ENCODE data around the gene RPP14.
"Not testable (repeated sequence)": the region's sequence is repeated elsewhere in the genome, so short reads cannot be mapped to it uniquely, and the experiment has no call there.

The RPP14 gene

DNA sequence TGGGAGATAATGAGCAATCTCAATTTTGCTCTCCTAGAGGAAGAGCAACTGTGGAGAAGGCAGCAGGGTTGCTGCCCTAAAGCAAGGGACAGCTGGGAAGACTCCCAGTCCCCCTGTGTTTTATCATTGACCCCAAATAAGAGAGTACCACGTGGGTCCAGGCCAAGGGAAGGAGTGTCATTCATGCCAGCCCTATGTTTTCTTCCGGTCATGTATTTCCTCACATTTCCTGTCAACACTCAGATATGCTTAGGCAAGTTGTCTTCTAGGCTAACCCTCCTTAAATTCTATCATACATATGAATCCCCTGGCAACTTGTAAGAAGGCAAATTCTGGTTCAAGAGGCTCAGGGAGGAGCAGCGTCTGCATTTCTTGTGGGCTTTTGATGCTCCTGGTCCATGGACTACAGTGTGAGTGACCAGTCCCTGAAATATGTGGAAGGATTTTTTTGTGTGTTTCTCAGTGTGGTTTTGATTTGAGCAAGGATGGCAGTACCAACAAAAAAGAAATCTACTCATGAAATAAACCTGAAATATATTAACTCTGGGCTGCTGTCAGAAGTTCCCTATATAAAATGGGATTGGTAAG lies 31.9 kb upstream of the RPP14 start:
- WGBS (ENCODE audit: insufficient coverage): 70% methylated on average over 2 of the region's 3 CpGs
- H3K9me3 ChIP-seq (ENCODE audit: control extremely low read depth in 1 of 5, control insufficient read depth in 4 of 5, insufficient read depth in 2 of 5, low read depth in 1 of 5, low read length in 4 of 5): peaks cover 0 to 1% (median 0%) of the 10 kb centered on the region in 5 experiments
- POLR2A ChIA-PET: no interaction called here
- H3K27me3 ChIP-seq (replicated peaks in 2 of 5; ENCODE audit: control insufficient read depth in 4 of 5, insufficient read depth in 5 of 5, low read length in 4 of 5): no peaks in the 10 kb centered on the region
- peaks cover 0 to 3% (median 1%) of the 10 kb centered on the region in 4 experiments for H3K4me1 ChIP-seq (ENCODE audit: control extremely low read depth in 1 of 4, control insufficient read depth in 4 of 4, insufficient read depth in 4 of 4, low read length in 3 of 4)
- peaks cover 0 to 6% (median 2%) of the 10 kb centered on the region in 4 experiments for H3K36me3 ChIP-seq (ENCODE audit: control insufficient read depth in 4 of 4, insufficient read depth in 4 of 4, low read length in 3 of 4)
- CTCF ChIA-PET: no interaction called here
- no peak overlapping the region for H3K4me3 ChIP-seq (ENCODE audit: control insufficient read depth in 1 of 7, extremely low read depth in 1 of 7, insufficient read depth in 4 of 7, low read depth in 2 of 7, low read length in 6 of 7)
- no peak for DNase-seq
- H3K27ac ChIP-seq (ENCODE audit: insufficient read depth in 1 of 2, low read depth in 1 of 2, low read length in 2 of 2, poor library complexity in 1 of 2, severe bottlenecking in 2 of 2): no peak overlapping the region

DNA sequence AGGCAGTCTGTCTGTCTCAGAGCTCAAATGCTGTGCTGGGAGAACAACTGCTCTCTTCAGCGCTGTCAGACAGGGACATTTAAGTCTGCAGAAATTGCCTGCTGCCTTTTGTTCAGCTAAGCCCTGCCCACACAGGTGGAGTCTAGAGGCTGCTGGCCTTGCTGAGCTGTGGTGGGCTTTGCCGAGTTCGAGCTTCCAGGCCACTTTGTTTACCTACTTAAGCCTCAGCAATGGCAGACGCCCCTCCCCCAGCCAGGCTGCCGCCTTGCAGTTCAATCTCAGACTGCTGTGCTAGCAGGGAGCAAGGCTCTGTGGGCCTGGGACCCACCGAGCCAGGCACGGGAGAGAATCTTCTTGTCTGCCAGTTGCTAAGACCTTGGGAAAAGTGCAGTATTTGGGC lies 25.0 kb upstream of the RPP14 start:
- WGBS (ENCODE audit: insufficient coverage): 96% methylated on average over 6 of the region's 7 CpGs
- no peak for DNase-seq
- ChIA-PET POLR2A (no interaction called here), CTCF (interaction anchor here (1.3 to 2.6 kb wide), 3 partner anchors 19 to 93 kb away, joined by 3 to 6 read pairs (median 4); partner anchors contain the start of genes HTD2 and RPP14)
- H3K27ac ChIP-seq (ENCODE audit: insufficient read depth in 1 of 2, low read depth in 1 of 2, low read length in 2 of 2, poor library complexity in 1 of 2, severe bottlenecking in 2 of 2): no peak overlapping the region
- no peak overlapping the region for H3K4me3 ChIP-seq (ENCODE audit: control insufficient read depth in 1 of 7, extremely low read depth in 1 of 7, insufficient read depth in 4 of 7, low read depth in 2 of 7, low read length in 6 of 7)
- peaks cover 0 to 8% (median 1%) of the 10 kb centered on the region in 4 experiments for H3K36me3 ChIP-seq (ENCODE audit: control insufficient read depth in 4 of 4, insufficient read depth in 4 of 4, low read length in 3 of 4)
- H3K4me1 ChIP-seq (ENCODE audit: control extremely low read depth in 1 of 4, control insufficient read depth in 4 of 4, insufficient read depth in 4 of 4, low read length in 3 of 4): no peaks in the 10 kb centered on the region
- no peaks in the 10 kb centered on the region for H3K9me3 ChIP-seq (ENCODE audit: control extremely low read depth in 1 of 5, control insufficient read depth in 4 of 5, insufficient read depth in 2 of 5, low read depth in 1 of 5, low read length in 4 of 5)
- no peaks in the 10 kb centered on the region for H3K27me3 ChIP-seq (replicated peaks in 2 of 5; ENCODE audit: control insufficient read depth in 4 of 5, insufficient read depth in 5 of 5, low read length in 4 of 5)

DNA sequence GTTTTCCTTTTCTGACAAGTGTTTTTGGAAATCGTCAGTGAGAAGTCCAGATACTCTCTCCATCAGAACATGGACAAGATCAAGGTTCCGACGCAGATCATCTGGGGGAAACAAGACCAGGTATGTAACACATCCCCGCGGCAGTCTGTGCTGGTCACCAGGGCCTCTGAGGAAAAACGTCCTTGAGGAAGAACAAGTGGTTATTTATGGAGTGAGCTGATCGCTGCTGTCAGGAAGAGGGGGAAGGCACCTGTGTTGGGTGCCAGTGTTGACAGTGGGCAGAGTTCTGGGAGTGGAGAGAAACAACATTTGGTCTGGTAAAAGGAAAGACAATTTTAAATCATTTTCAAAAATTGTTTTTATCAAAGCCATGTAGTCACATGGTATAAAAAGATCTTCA lies 20.7 kb upstream of the RPP14 start:
- H3K27me3 ChIP-seq (replicated peaks in 2 of 5; ENCODE audit: control insufficient read depth in 4 of 5, insufficient read depth in 5 of 5, low read length in 4 of 5): no peaks in the 10 kb centered on the region
- DNase-seq: no peak
- no peak overlapping the region for H3K4me3 ChIP-seq (ENCODE audit: control insufficient read depth in 1 of 7, extremely low read depth in 1 of 7, insufficient read depth in 4 of 7, low read depth in 2 of 7, low read length in 6 of 7)
- no peaks in the 10 kb centered on the region for H3K4me1 ChIP-seq (ENCODE audit: control extremely low read depth in 1 of 4, control insufficient read depth in 4 of 4, insufficient read depth in 4 of 4, low read length in 3 of 4)
- no peaks in the 10 kb centered on the region for H3K9me3 ChIP-seq (ENCODE audit: control extremely low read depth in 1 of 5, control insufficient read depth in 4 of 5, insufficient read depth in 2 of 5, low read depth in 1 of 5, low read length in 4 of 5)
- no peak overlapping the region for H3K27ac ChIP-seq (ENCODE audit: insufficient read depth in 1 of 2, low read depth in 1 of 2, low read length in 2 of 2, poor library complexity in 1 of 2, severe bottlenecking in 2 of 2)
- ChIA-PET CTCF (interaction anchor here (2.0 to 2.2 kb wide), 2 partner anchors 15 to 97 kb away, joined by 5 to 6 read pairs; no protein-coding TSS in a partner anchor), POLR2A (no interaction called here)
- peaks cover 0 to 8% (median 1%) of the 10 kb centered on the region in 4 experiments for H3K36me3 ChIP-seq (ENCODE audit: control insufficient read depth in 4 of 4, insufficient read depth in 4 of 4, low read length in 3 of 4)
- WGBS (ENCODE audit: insufficient coverage): 98% methylated on average over 7 of the region's 7 CpGs

DNA sequence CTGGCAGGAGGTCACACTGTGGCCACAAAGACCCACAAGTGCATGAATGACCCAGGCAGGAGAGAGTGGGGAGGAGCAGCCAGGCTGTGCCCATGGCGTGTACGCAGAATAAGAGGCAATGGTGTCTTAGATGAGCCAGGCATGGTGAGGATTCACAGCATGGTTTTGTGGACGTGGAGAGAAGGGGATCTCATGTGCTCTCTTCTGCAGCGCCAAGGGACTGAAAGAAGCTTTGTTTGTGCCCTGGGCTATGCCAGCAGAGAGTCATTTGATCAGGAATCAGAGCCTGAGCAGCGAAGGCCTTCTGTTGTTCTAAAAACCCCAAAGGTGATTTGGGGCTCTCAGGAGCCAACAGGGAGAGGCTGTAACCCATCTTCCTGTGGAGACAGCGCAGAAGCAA lies 18.7 kb upstream of the RPP14 start:
- CTCF ChIA-PET: interaction anchor here (1.4 to 2.0 kb wide), 2 partner anchors 99 to 106 kb away, joined by 3 to 5 read pairs; no protein-coding TSS in a partner anchor
- Histone ChIP-seq H3K4me1 (ENCODE audit: control extremely low read depth in 1 of 4, control insufficient read depth in 4 of 4, insufficient read depth in 4 of 4, low read length in 3 of 4) (no peaks in the 10 kb centered on the region), H3K27ac (ENCODE audit: insufficient read depth in 1 of 2, low read depth in 1 of 2, low read length in 2 of 2, poor library complexity in 1 of 2, severe bottlenecking in 2 of 2) (no peak overlapping the region), H3K36me3 (ENCODE audit: control insufficient read depth in 4 of 4, insufficient read depth in 4 of 4, low read length in 3 of 4) (peaks cover 0 to 3% (median 0%) of the 10 kb centered on the region in 4 experiments), H3K4me3 (ENCODE audit: control insufficient read depth in 1 of 7, extremely low read depth in 1 of 7, insufficient read depth in 4 of 7, low read depth in 2 of 7, low read length in 6 of 7) (no peak overlapping the region), H3K27me3 (replicated peaks in 2 of 5; ENCODE audit: control insufficient read depth in 4 of 5, insufficient read depth in 5 of 5, low read length in 4 of 5) (no peaks in the 10 kb centered on the region), H3K9me3 (ENCODE audit: control extremely low read depth in 1 of 5, control insufficient read depth in 4 of 5, insufficient read depth in 2 of 5, low read depth in 1 of 5, low read length in 4 of 5) (no peaks in the 10 kb centered on the region)
- no peak for DNase-seq
- 100% methylated on average over 6 of the region's 6 CpGs for WGBS (ENCODE audit: insufficient coverage)
- POLR2A ChIA-PET: no interaction called here

DNA sequence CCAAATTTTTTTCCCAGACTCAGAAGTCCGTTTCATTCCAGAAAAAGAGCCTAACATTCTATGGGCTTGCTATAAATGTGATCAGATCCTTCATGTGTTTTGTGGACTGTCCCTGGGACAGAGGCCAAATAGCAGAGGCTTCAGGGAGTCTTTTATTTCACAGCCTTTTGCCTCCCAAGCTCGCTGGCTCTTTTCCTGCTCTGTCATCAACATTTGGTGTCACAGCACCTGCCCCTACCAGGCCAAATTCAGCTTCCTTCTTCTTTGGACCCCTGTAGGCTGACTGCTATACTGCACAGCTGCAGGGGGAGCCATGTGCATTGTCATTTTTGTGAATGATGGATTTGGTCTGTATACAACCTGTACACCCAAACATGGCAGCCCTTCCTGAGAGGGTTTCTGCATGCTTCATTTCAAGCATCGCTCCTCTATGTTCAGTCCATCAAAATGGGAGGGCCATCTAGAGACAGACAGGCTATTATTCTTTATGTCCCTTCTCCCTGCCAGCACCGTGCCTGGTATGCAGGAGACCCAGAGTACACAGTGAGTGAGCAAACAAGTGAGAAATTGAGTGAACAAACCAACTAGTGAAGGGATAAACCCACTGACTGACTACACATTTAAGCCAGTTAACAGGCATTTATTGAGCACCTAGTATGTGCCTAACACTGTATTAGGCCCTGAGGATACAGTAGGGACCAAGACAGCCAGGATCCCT lies 17.9 kb upstream of the RPP14 start:
- DNase-seq: peak in 2 of 3 donors; percentile 39 to 53
- POLR2A ChIA-PET: interaction anchor here (0.7 kb wide), 1 partner anchor 18 kb away, joined by 3 read pairs; the partner anchor contains the start of genes HTD2 and RPP14
- Histone ChIP-seq H3K36me3 (ENCODE audit: control insufficient read depth in 4 of 4, insufficient read depth in 4 of 4, low read length in 3 of 4) (peaks cover 0 to 3% (median 0%) of the 10 kb centered on the region in 4 experiments), H3K27ac (ENCODE audit: insufficient read depth in 1 of 2, low read depth in 1 of 2, low read length in 2 of 2, poor library complexity in 1 of 2, severe bottlenecking in 2 of 2) (no peak overlapping the region), H3K4me1 (ENCODE audit: control extremely low read depth in 1 of 4, control insufficient read depth in 4 of 4, insufficient read depth in 4 of 4, low read length in 3 of 4) (no peaks in the 10 kb centered on the region), H3K4me3 (ENCODE audit: control insufficient read depth in 1 of 7, extremely low read depth in 1 of 7, insufficient read depth in 4 of 7, low read depth in 2 of 7, low read length in 6 of 7) (no peak overlapping the region), H3K27me3 (replicated peaks in 2 of 5; ENCODE audit: control insufficient read depth in 4 of 5, insufficient read depth in 5 of 5, low read length in 4 of 5) (no peaks in the 10 kb centered on the region), H3K9me3 (ENCODE audit: control extremely low read depth in 1 of 5, control insufficient read depth in 4 of 5, insufficient read depth in 2 of 5, low read depth in 1 of 5, low read length in 4 of 5) (no peaks in the 10 kb centered on the region)
- 76% methylated on average over 2 of the region's 4 CpGs for WGBS (ENCODE audit: insufficient coverage)
- CTCF ChIA-PET: interaction anchor here (0.7 to 1.6 kb wide), 5 partner anchors 12 to 107 kb away, joined by 3 to 4 read pairs (median 3); no protein-coding TSS in a partner anchor

DNA sequence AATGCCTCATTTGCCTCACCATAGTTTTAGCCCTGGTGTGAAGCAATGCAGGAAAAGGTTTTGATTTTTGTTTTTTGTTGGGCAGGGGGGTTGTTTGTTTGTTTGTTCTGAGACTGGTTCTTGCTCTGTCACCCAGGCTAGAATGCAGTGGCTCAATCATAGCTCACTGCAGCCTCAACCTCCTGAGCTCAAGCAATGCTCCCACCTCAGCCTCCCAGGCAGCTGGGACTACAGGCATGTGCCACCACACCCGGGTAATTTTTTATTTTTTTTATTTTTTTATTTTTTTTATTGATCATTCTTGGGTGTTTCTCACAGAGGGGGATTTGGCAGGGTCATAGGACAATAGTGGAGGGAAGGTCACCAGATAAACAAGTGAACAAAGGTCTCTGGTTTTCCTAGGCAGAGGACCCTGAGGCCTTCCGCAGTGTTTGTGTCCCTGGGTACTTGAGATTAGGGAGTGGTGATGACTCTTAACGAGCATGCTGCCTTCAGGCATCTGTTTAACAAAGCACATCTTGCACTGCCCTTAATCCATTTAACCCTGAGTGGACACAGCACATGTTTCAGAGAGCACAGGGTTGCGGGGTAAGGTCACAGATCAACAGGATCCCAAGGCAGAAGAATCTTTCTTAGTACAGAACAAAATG lies 17.0 kb upstream of the RPP14 start:
- POLR2A ChIA-PET; H3K4me3 ChIP-seq (ENCODE audit: control insufficient read depth in 1 of 7, extremely low read depth in 1 of 7, insufficient read depth in 4 of 7, low read depth in 2 of 7, low read length in 6 of 7); H3K27me3 ChIP-seq (replicated peaks in 2 of 5; ENCODE audit: control insufficient read depth in 4 of 5, insufficient read depth in 5 of 5, low read length in 4 of 5); H3K36me3 ChIP-seq (ENCODE audit: control insufficient read depth in 4 of 4, insufficient read depth in 4 of 4, low read length in 3 of 4); H3K9me3 ChIP-seq (ENCODE audit: control extremely low read depth in 1 of 5, control insufficient read depth in 4 of 5, insufficient read depth in 2 of 5, low read depth in 1 of 5, low read length in 4 of 5); H3K4me1 ChIP-seq (ENCODE audit: control extremely low read depth in 1 of 4, control insufficient read depth in 4 of 4, insufficient read depth in 4 of 4, low read length in 3 of 4); DNase-seq; H3K27ac ChIP-seq (ENCODE audit: insufficient read depth in 1 of 2, low read depth in 1 of 2, low read length in 2 of 2, poor library complexity in 1 of 2, severe bottlenecking in 2 of 2): not testable (repeated sequence)
- CTCF ChIA-PET: interaction anchor here (0.7 to 1.6 kb wide), 4 partner anchors 11 to 100 kb away, joined by 3 to 4 read pairs (median 4); no protein-coding TSS in a partner anchor
- no CpG with 5 or more reads among the region's 4 CpGs for WGBS (ENCODE audit: insufficient coverage)

DNA sequence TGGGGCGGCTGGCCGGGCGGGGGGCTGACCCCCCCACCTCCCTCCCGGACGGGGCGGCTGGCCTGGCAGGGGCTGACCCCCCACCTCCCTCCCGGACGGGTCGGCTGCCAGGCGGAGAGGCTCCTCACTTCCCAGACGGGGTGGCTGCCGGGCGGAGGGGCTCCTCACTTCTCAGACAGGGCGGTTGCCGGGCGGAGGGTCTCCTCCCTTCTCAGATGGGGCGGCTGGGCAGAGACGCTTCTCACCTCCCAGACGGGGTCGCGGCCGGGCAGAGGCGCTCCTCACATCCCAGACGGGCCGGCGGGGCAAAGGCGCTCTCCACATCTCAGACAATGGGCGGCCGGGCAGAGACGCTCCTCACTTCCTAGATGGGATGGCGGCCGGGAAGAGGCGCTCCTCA lies 15.6 kb upstream of the RPP14 start:
- CTCF ChIA-PET; POLR2A ChIA-PET; H3K4me3 ChIP-seq (ENCODE audit: control insufficient read depth in 1 of 7, extremely low read depth in 1 of 7, insufficient read depth in 4 of 7, low read depth in 2 of 7, low read length in 6 of 7); H3K27ac ChIP-seq (ENCODE audit: insufficient read depth in 1 of 2, low read depth in 1 of 2, low read length in 2 of 2, poor library complexity in 1 of 2, severe bottlenecking in 2 of 2); H3K27me3 ChIP-seq (replicated peaks in 2 of 5; ENCODE audit: control insufficient read depth in 4 of 5, insufficient read depth in 5 of 5, low read length in 4 of 5); H3K36me3 ChIP-seq (ENCODE audit: control insufficient read depth in 4 of 4, insufficient read depth in 4 of 4, low read length in 3 of 4); H3K4me1 ChIP-seq (ENCODE audit: control extremely low read depth in 1 of 4, control insufficient read depth in 4 of 4, insufficient read depth in 4 of 4, low read length in 3 of 4); H3K9me3 ChIP-seq (ENCODE audit: control extremely low read depth in 1 of 5, control insufficient read depth in 4 of 5, insufficient read depth in 2 of 5, low read depth in 1 of 5, low read length in 4 of 5); DNase-seq: not testable (repeated sequence)
- WGBS (ENCODE audit: insufficient coverage): no CpG with 5 or more reads among the region's 33 CpGs

Measured in common myeloid progenitor, CD34-positive (primary cell).